ENCODE measurements around the gene BRSK2.

GRCh38 chr11:1371026-1371325 is 18.8 kb upstream of the BRSK2 start:
- TF ChIP-seq REST (IDR thresholded peaks at IDR 0.05; ENCODE audit: low read depth, low read length), result no peak
- TF ChIP-seq CTCF (IDR thresholded peaks at IDR 0.05), result no peak
- TF ChIP-seq NRF1 (IDR thresholded peaks at IDR 0.05; ENCODE audit: low read depth, low read length), result no peak
- no peak for TF ChIP-seq EZH2phosphoT487 (IDR thresholded peaks at IDR 0.05; ENCODE audit: borderline replicate concordance, low read depth)
- TF ChIP-seq POLR2AphosphoS5 (IDR thresholded peaks at IDR 0.05; ENCODE audit: low read depth, low read length), result no peak
- no peak for TF ChIP-seq TAF1 (IDR thresholded peaks at IDR 0.05; ENCODE audit: borderline replicate concordance, low read depth, low read length)
- no peak for TF ChIP-seq RFX5 (IDR thresholded peaks at IDR 0.05; ENCODE audit: low read length)
- no peak for TF ChIP-seq MAX (IDR thresholded peaks at IDR 0.05; ENCODE audit: low read depth)
- no peak for TF ChIP-seq GABPA (IDR thresholded peaks at IDR 0.05; ENCODE audit: low read depth)
- TF ChIP-seq RXRA (IDR thresholded peaks at IDR 0.05; ENCODE audit: borderline replicate concordance, low read depth), result no peak
- TF ChIP-seq RAD21 (IDR thresholded peaks at IDR 0.05; ENCODE audit: low read length), result no peak
- no peak for TF ChIP-seq JUND (IDR thresholded peaks at IDR 0.05)
- TF ChIP-seq SIN3A (IDR thresholded peaks at IDR 0.05; ENCODE audit: borderline replicate concordance, low read depth, low read length), result no peak
- no peak for TF ChIP-seq YY1 (IDR thresholded peaks at IDR 0.05; ENCODE audit: low read depth)
